NT2/D1 (cell line): ENCODE data around the gene CCSER1.

ENCODE experiments used
- YY1 ChIP-seq: IDR thresholded peaks from 2 replicates; pipeline ENCODE4 v1.6.1; 2011; ENCODE audit not compliant: insufficient read length, insufficient read depth
- ZNF274 ChIP-seq: IDR thresholded peaks from 2 replicates; pipeline ENCODE4 v1.6.1; 2011; ENCODE audit warnings: mild to moderate bottlenecking, low read depth, low read length

DNA sequence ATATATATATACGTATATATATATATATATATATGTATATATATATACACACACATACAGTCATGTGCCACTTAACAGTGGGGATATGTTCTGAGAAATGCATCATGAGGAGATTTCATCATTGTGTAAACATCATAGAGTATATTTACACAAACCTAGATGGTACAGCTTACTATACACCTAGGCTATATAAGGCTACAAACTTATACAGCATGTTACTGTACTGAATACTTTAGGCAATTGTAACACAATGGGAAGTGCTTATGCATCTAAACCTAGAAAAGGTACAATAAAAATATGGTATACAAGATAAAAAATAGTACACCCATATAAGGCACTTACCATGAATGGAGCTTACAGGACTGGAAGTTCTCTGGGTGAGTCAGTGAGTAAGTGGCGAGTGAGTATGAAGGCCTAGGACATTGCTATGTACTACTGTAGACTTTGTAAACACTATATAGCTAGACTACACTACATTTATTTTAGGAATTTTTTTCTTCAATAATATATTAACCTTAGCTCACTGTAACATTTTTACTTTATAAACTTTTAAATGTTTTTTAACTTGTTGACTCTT lies 13.2 kb upstream of the CCSER1 start:
- TF ChIP-seq YY1 (no peak), ZNF274 (no peak)
